MCF 10A (cell line): ENCODE results near the gene GBA2. TPM values are rescaled to one million over a fixed set of nuclear protein-coding genes. Genes with fewer than 3 reads are reported as not detected.
A peak's percentile ranks its signal among the peaks of the same experiment; 100 is the strongest.

Experiments used
- BruUV-seq: library from RNA; stranded (reverse); fragments of 400-500 nt; replicated peaks from 2 replicates; lab custom pipeline; 2021; lab: Mats Ljungman, UMichigan
- CTCF ChIA-PET: fragments of 300-600 bp; sonication (Branson Sonifier 250); formaldehyde crosslinking; extraction: SDS; loops from one replicate; lab custom pipeline; 2021; ENCODE audit warnings: antibody characterized with exemption, inconsistent platforms; lab: Yijun Ruan, JAX
- POLR2A ChIA-PET: fragments of 300-600, 350-650 bp; sonication (Branson Sonifier 250); formaldehyde crosslinking; extraction: SDS; loops from one replicate; lab custom pipeline; 2020; ENCODE audit warnings: antibody characterized with exemption, inconsistent platforms; lab: Yijun Ruan, JAX
- DNase-seq: peaks from one replicate; pipeline ENCODE4 v3.0.0-alpha.2; 2018; ENCODE audit not compliant: unreplicated experiment
- H3K27ac Mint-ChIP-seq: one replicate; pipeline ENCODE4 v1.8.0; 2022; ENCODE audit warnings: mild to moderate bottlenecking, low read depth, mixed read lengths; ENCODE audit not compliant: unreplicated experiment
- H3K27me3 Mint-ChIP-seq: one replicate; pipeline ENCODE4 v1.8.0; 2022; ENCODE audit warnings: mixed read lengths; ENCODE audit not compliant: insufficient read depth, unreplicated experiment
- H3K36me3 Mint-ChIP-seq: one replicate; pipeline ENCODE4 v1.8.0; 2022; ENCODE audit warnings: mild to moderate bottlenecking, moderate library complexity, mixed read lengths; ENCODE audit not compliant: insufficient read depth, unreplicated experiment
- H3K4me1 Mint-ChIP-seq: one replicate; pipeline ENCODE4 v1.8.0; 2022; ENCODE audit warnings: mixed read lengths; ENCODE audit not compliant: insufficient read depth, unreplicated experiment
- H3K4me3 Mint-ChIP-seq: one replicate; pipeline ENCODE4 v1.8.0; 2022; ENCODE audit warnings: mild to moderate bottlenecking, moderate library complexity, mixed read lengths; ENCODE audit not compliant: unreplicated experiment
- H3K9me3 Mint-ChIP-seq: one replicate; pipeline ENCODE4 v1.8.0; 2022; ENCODE audit warnings: mixed read lengths; ENCODE audit not compliant: unreplicated experiment
- CTCF ChIP-seq: fragments of 200-600 bp; IDR thresholded peaks from one replicate; pipeline ENCODE4 v1.8.0; 2022; ENCODE audit warnings: antibody characterized with exemption, mild to moderate bottlenecking; ENCODE audit not compliant: unreplicated experiment
- intact Hi-C: fragments of 100-400 bp; cut with micrococcal nuclease; formaldehyde crosslinking; loops from 2 replicates; pipeline ENCODE4 v1.14.1; 2022
- total RNA-seq: library from RNA; stranded (reverse); gene quantifications from 2 replicates; pipeline ENCODE4 v1.2.3, GENCODE V29; 2022

GBA2 gene
- total RNA-seq, 1 experiment from 2014 or later: 51.3 TPM

- TF ChIP-seq CTCF: no peak
- Mint-ChIP-seq H3K9me3 (no peaks in the 10 kb centered on the region), H3K4me1 (peaks cover 6% of the 10 kb centered on the region), H3K4me3 (no peak overlapping the region), H3K36me3 (peaks cover 93% of the 10 kb centered on the region), H3K27me3 (no peaks in the 10 kb centered on the region), H3K27ac (peak overlapping the region; percentile 59)
- ChIA-PET CTCF (interaction anchor here (1.6 to 1.9 kb wide), 2 partner anchors 9 to 22 kb away, joined by 7 to 12 read pairs; no protein-coding TSS in a partner anchor), POLR2A (interaction anchor here (0.9 to 2.0 kb wide), 2 partner anchors 10 to 13 kb away, joined by 3 to 5 read pairs; partner anchors contain the start of genes CREB3 and TLN1)
- no TSS peak for BruUV-seq
- intact Hi-C loops: no loop called here
- DNase-seq: no peak
These were observed 30.1 kb downstream of the GBA2 start for GRCh38 chr9:35718721-35719511.

- Mint-ChIP-seq H3K36me3 (peaks cover 91% of the 10 kb centered on the region), H3K9me3 (no peaks in the 10 kb centered on the region), H3K27ac (no peak overlapping the region), H3K4me1 (peaks cover 6% of the 10 kb centered on the region), H3K27me3 (no peaks in the 10 kb centered on the region), H3K4me3 (no peak overlapping the region)
- POLR2A ChIA-PET: interaction anchor here (0.8 to 1.2 kb wide), 3 partner anchors 9 to 13 kb away, joined by 3 read pairs; no protein-coding TSS in a partner anchor
- CTCF ChIA-PET: interaction anchor here (0.6 to 1.9 kb wide), 7 partner anchors 9 to 186 kb away, joined by 3 to 12 read pairs (median 4); no protein-coding TSS in a partner anchor
- intact Hi-C loops: no loop called here
- no peak for TF ChIP-seq CTCF
- no peak for DNase-seq
- BruUV-seq: no TSS peak
These were observed 31.7 kb downstream of the GBA2 start for GRCh38 chr9:35717132-35717870.

GRCh38 chr9:35716230-35716629 lies 32.8 kb downstream of the GBA2 start:
- Mint-ChIP-seq H3K27me3 (no peaks in the 10 kb centered on the region), H3K9me3 (no peaks in the 10 kb centered on the region), H3K27ac (no peak overlapping the region), H3K36me3 (peaks cover 91% of the 10 kb centered on the region), H3K4me1 (peaks cover 6% of the 10 kb centered on the region), H3K4me3 (no peak overlapping the region)
- no TSS peak for BruUV-seq
- no peak for DNase-seq
- ChIA-PET CTCF (interaction anchor here (0.6 to 1.0 kb wide), 5 partner anchors 13 to 187 kb away, joined by 3 to 4 read pairs (median 4); no protein-coding TSS in a partner anchor), POLR2A (interaction anchor here (0.6 to 1.6 kb wide), 3 partner anchors 12 to 36 kb away, joined by 3 to 4 read pairs (median 3); partner anchors contain the start of gene TLN1)
- intact Hi-C loops: no loop called here
- TF ChIP-seq CTCF: no peak
